Testis (tissue), 3 donors: ENCODE data around the gene C19orf47. TPM values are rescaled to one million over a fixed set of nuclear protein-coding genes. Genes with fewer than 3 reads are reported as not detected.

ENCODE experiments used
- DNase-seq: peaks from one replicate; pipeline ENCODE4 v3.0.0-alpha.2; 2019
- H3K27ac ChIP-seq, 2 donors: fragments of 200-600 bp; sonication (generic); one replicate each; pipeline ENCODE4 v1.5.1; 2019
- H3K27me3 ChIP-seq: fragments of 200-600 bp; sonication (generic); one replicate; pipeline ENCODE4 v1.5.1; 2019
- H3K36me3 ChIP-seq: fragments of 200-600 bp; sonication (generic); one replicate; pipeline ENCODE4 v1.5.1; 2017; ENCODE audit warnings: low read depth; ENCODE audit errors: missing control alignments
- H3K4me1 ChIP-seq: fragments of 200-600 bp; sonication (generic); one replicate; pipeline ENCODE4 v1.5.1; 2019
- H3K4me3 ChIP-seq, 2 donors: fragments of 200-600 bp; sonication (generic); one replicate each; pipeline ENCODE4 v1.5.1; 2017 to 2019
- H3K9me3 ChIP-seq: fragments of 200-600 bp; sonication (generic); one replicate; pipeline ENCODE4 v1.5.1; 2017
- CTCF ChIP-seq, 3 experiments: fragments of 450-650 bp in 2 of 3; fragments of 200-600 bp in 1 of 3; sonication (generic) in 1 of 3; IDR thresholded peaks; one replicate each; pipeline ENCODE4 v1.5.1; 2016 to 2019; ENCODE audit warnings: antibody characterized with exemption in 3 of 3, mild to moderate bottlenecking in 2 of 3, moderate library complexity in 1 of 3
- POLR2A ChIP-seq: fragments of 450-650 bp; IDR thresholded peaks from one replicate; pipeline ENCODE4 v1.6.1; 2017; ENCODE audit warnings: antibody characterized with exemption, mild to moderate bottlenecking, moderate library complexity
- WGBS, 2 donors: methylation state at CpG; one replicate each; pipeline ENCODE4 v1.1.5; 2018; 5-methylcytosine and 5-hydroxymethylcytosine counted together
- intact Hi-C: fragments of 100-400 bp; cut with DNase I; formaldehyde crosslinking; loops from one replicate; pipeline ENCODE4 v1.15.1; 2023; ENCODE audit warnings: low total_unique reads
- polyA plus RNA-seq: library from polyadenylated mRNA; stranded (reverse); fragments of 350-450 nt; fragmentation: Illumina TruSeq; extraction: RNeasy Lipid Tissue Mini Kit (QIAGEN cat#74804); gene quantifications from one replicate; pipeline ENCODE4 v1.2.3, GENCODE V29; 2014; ENCODE audit warnings: low read depth, low replicate concordance; ENCODE audit not compliant: insufficient read depth
- total RNA-seq, 2 donors: library from RNA; depleted of rRNA; stranded (reverse); fragments of >200 nt; gene quantifications; one replicate each; pipeline ENCODE4 v1.2.3, GENCODE V29; 2016

The C19orf47 gene
- total and polyA plus RNA-seq, 3 donors from 2014 or later, result 48.9 to 62.2 (median 57.1) TPM

DNA sequence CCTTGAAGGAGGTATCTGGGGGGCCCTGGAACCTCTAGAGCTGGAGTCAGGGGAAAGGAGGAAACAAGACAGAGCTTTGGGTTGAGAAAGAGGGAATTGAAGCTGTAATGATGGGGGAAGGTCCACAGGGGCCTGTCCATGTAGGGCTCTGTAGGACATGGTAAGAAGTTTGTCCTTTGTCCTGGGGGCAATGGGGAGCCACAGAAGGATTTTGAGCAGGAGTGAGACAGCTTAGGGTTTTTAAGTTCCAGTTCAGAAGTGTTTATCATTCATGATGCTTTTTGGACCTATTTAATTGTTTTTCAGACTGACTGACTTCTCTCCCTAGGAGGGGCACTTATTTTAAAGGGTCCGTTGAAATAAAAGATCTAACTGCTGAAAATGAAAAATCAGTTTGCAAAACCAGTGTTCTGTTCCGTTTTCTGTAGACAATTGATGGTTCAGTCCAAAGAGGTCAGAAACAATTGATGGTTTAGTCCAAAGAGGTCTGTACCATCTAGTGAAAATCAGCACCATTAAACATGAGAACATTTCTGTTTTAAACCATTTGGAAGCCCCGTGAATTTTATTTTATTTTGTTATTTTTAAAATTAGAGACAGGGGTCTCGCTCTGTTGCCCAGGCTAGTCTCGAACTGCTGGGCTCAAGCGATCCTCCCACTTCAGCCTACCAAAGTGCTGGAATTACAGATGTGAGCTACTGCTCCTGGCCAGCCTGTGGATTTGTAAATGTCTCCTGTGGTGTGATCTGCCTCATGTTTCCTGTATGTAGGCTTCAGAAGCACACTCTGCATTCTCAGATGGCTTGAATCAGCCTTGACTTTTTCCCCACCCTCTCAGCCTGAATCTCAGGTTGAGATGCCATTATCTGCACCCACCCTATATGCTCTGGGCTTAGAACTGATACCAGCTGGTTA is 8.7 kb upstream of the C19orf47 start:
- Histone ChIP-seq H3K4me3 (no peak overlapping the region), H3K9me3 (no peaks in the 10 kb centered on the region), H3K27me3 (no peaks in the 10 kb centered on the region), H3K4me1 (no peaks in the 10 kb centered on the region), H3K36me3 (no peaks in the 10 kb centered on the region), H3K27ac (no peak overlapping the region)
- TF ChIP-seq POLR2A, result no peak
- no peak for TF ChIP-seq CTCF (IDR thresholded peaks at IDR 0.05)
- WGBS, 2 donors, result 86 to 90% methylated on average over 6 of the region's 6 CpGs
- intact Hi-C loops, result no loop called here
- no peak for DNase-seq

DNA sequence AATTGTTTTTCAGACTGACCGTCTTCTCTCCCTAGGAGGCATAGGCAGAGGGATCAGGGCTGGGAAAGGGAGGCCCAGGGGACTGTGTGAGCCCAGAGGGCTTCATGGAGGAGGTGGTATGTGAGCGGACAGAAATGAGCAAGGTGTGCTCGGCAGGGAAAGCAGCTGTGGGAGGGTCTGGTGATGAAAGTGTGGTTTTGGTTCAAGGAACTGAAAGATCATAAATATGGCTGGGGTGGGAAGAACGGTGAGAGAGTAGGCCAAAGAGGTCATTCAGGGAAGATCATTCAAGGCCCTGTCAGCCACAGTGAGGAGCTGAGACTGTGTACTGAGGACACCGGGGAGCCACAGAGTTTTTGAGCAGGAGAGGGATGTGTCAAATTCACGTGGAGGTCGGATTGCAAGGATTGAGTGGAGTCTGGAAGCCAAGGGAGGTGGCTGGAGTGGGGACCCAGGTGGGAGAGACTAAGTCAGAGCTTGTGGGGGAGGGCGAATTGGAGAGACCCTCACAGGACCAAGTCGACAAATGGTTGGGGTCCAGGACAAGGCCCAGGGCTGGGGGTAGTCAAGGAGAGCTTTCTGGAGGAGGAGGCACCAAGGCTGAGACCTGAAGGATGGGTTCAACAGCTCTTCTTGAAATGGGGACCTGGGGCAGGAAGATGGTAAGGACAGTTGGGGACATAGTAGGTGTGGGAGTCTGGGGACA is 7.9 kb upstream of the C19orf47 start:
- H3K27me3 ChIP-seq, result no peaks in the 10 kb centered on the region
- H3K4me1 ChIP-seq, result no peaks in the 10 kb centered on the region
- no peak for TF ChIP-seq CTCF (IDR thresholded peaks at IDR 0.05)
- no peak for TF ChIP-seq POLR2A
- DNase-seq, result no peak
- no peaks in the 10 kb centered on the region for H3K9me3 ChIP-seq
- intact Hi-C loops, result no loop called here
- no peaks in the 10 kb centered on the region for H3K36me3 ChIP-seq
- H3K4me3 ChIP-seq, result no peak overlapping the region
- WGBS, 2 donors, result 78 to 86% methylated on average over 9 of the region's 9 CpGs
- no peak overlapping the region for H3K27ac ChIP-seq

- no peaks in the 10 kb centered on the region for H3K9me3 ChIP-seq
- intact Hi-C loops, result no loop called here
- no peaks in the 10 kb centered on the region for H3K36me3 ChIP-seq
- WGBS, 2 donors, result 10 to 12% methylated on average over 17 of the region's 17 CpGs
- no peaks in the 10 kb centered on the region for H3K27me3 ChIP-seq
- H3K4me1 ChIP-seq, result peaks cover 6% of the 10 kb centered on the region
- peak overlapping the region; percentile 74 to 76 for H3K4me3 ChIP-seq
- peak overlapping the region; percentile 10 to 81 for H3K27ac ChIP-seq
- TF ChIP-seq CTCF (IDR thresholded peaks at IDR 0.05), result no peak
- no peak for TF ChIP-seq POLR2A
- no peak for DNase-seq
These were observed 837 bp upstream of the C19orf47 start for GRCh38 chr19:40348961-40349507.

GRCh38 chr19:40344422-40344821 is 3.8 kb downstream of the C19orf47 start:
- Histone ChIP-seq H3K9me3 (no peaks in the 10 kb centered on the region), H3K4me1 (peaks cover 11% of the 10 kb centered on the region), H3K27me3 (no peaks in the 10 kb centered on the region), H3K36me3 (no peaks in the 10 kb centered on the region), H3K27ac (no peak overlapping the region), H3K4me3 (no peak overlapping the region)
- intact Hi-C loops, result no loop called here
- TF ChIP-seq CTCF (IDR thresholded peaks at IDR 0.05) (no peak), POLR2A (no peak)
- no peak for DNase-seq
- WGBS, 2 donors, result 82 to 94% methylated on average over 7 of the region's 7 CpGs
